GM12878 (cell line): Measurements from ENCODE around the gene SCMH1. TPM values are rescaled to one million over a fixed set of nuclear protein-coding genes. Genes with fewer than 3 reads are reported as not detected.

Source experiments
- ATAC-seq: fragments of 200-7000 bp; cut with Tn5 transposase; 3 replicates; pipeline ENCODE4 v1.9.1; 2020; ENCODE audit warnings: mild to moderate bottlenecking, moderate library complexity
- BruUV-seq: library from RNA; stranded (reverse); fragments of 400-500 nt; replicated peaks from 2 replicates; lab custom pipeline; 2021; lab: Mats Ljungman, UMichigan
- CTCF ChIA-PET: fragments of 300-600 bp; sonication (Branson Sonifier 250); formaldehyde crosslinking; extraction: SDS; loops from one replicate; lab custom pipeline; 2021; ENCODE audit warnings: inconsistent platforms; lab: Yijun Ruan, JAX
- POLR2A ChIA-PET: fragments of 350-600 bp; formaldehyde crosslinking; extraction: SDS; loops from one replicate; lab custom pipeline; 2021; ENCODE audit warnings: inconsistent platforms; lab: Charles Lee
- RAD21 ChIA-PET: fragments of 300-600 bp; sonication (Branson Sonifier 250); formaldehyde crosslinking; loops from one replicate; lab custom pipeline; 2023; ENCODE audit warnings: antibody characterized with exemption; ENCODE audit not compliant: unreplicated experiment; lab: Charles Lee
- SMC1A ChIA-PET: fragments of 300-600 bp; sonication (Branson Sonifier 250); formaldehyde crosslinking; loops from one replicate; lab custom pipeline; 2023; ENCODE audit not compliant: unreplicated experiment, uncharacterized antibody; lab: Charles Lee
- DNase-seq: peaks from one replicate; pipeline ENCODE4 v3.0.0-alpha.2; 2011; ENCODE audit warnings: low read depth, low spot score
- FAIRE-seq: peaks from 3 replicates; lab custom pipeline; 2011; peaks lifted over from hg19 to GRCh38; lab: Jason Lieb, UNC
- H2AFZ ChIP-seq: 2 replicates; pipeline ENCODE4 v1.6.0; 2011; ENCODE audit warnings: low read depth, low read length, control low read depth; ENCODE audit not compliant: control insufficient read depth
- H3K27ac ChIP-seq: 2 replicates; pipeline ENCODE4 v1.5.1; 2011; ENCODE audit warnings: control low read depth; ENCODE audit not compliant: control insufficient read depth, insufficient read depth
- H3K27me3 ChIP-seq, 2 experiments: replicated peaks in 1 of 2; 2 replicates each; pipeline versions ENCODE4 v1.6.0 to v1.6.1; 2011; ENCODE audit warnings: low read length in 1 of 2; ENCODE audit not compliant: control insufficient read depth in 2 of 2, insufficient read depth in 2 of 2
- H3K36me3 ChIP-seq, 2 experiments: 2 replicates each; pipeline ENCODE4 v1.5.1; 2011; ENCODE audit warnings: low read length in 1 of 2; ENCODE audit not compliant: control insufficient read depth in 2 of 2, insufficient read depth in 2 of 2
- H3K4me1 ChIP-seq: 2 replicates; pipeline ENCODE4 v1.6.1; 2011; ENCODE audit warnings: mild to moderate bottlenecking, low read length, moderate library complexity, mixed read lengths; ENCODE audit not compliant: control insufficient read depth, insufficient read depth
- H3K4me2 ChIP-seq: 2 replicates; pipeline ENCODE4 v1.6.0; 2011; ENCODE audit warnings: control low read depth; ENCODE audit not compliant: control insufficient read depth, insufficient read depth
- H3K4me3 ChIP-seq: fragments of 200-600 bp; sonication (generic); 2 replicates; pipeline ENCODE4 v1.5.1; 2016
- H3K79me2 ChIP-seq: 2 replicates; pipeline ENCODE4 v1.6.0; 2011; ENCODE audit warnings: low read length; ENCODE audit not compliant: control insufficient read depth, insufficient read depth
- H3K9ac ChIP-seq: 2 replicates; pipeline ENCODE4 v1.8.0; 2011; ENCODE audit warnings: low read length, control low read depth, mixed read lengths; ENCODE audit not compliant: control insufficient read depth, insufficient read depth
- H3K9me3 ChIP-seq: replicated peaks from 3 replicates; pipeline ENCODE4 v1.5.1; 2011; ENCODE audit warnings: mild to moderate bottlenecking, low read length; ENCODE audit not compliant: control insufficient read depth, insufficient read depth
- H4K20me1 ChIP-seq: 2 replicates; pipeline ENCODE4 v1.6.0; 2011; ENCODE audit not compliant: control insufficient read depth, insufficient read depth
- ATF2 ChIP-seq: IDR thresholded peaks from 2 replicates; pipeline ENCODE4 v1.6.1; 2012; ENCODE audit warnings: low read length, inconsistent platforms
- BCLAF1 ChIP-seq: fragments of 450-650 bp; IDR thresholded peaks from 2 replicates; pipeline ENCODE4 v1.6.1; 2017; ENCODE audit warnings: antibody characterized with exemption, mild to moderate bottlenecking, moderate library complexity
- BMI1 ChIP-seq: fragments of 450-650 bp; IDR thresholded peaks from 2 replicates; pipeline ENCODE4 v1.6.1; 2016; ENCODE audit warnings: mild to moderate bottlenecking, moderate library complexity, borderline replicate concordance
- CREB1 ChIP-seq: IDR thresholded peaks from 2 replicates; pipeline ENCODE4 v1.6.1; 2012; ENCODE audit warnings: low read depth, mild to moderate bottlenecking, inconsistent platforms
- CREM ChIP-seq: IDR thresholded peaks from 2 replicates; pipeline ENCODE4 v1.6.1; 2014; ENCODE audit warnings: antibody characterized with exemption, low read depth
- E4F1 ChIP-seq: fragments of 450-650 bp; IDR thresholded peaks from 2 replicates; pipeline ENCODE4 v1.6.1; 2018; ENCODE audit warnings: borderline replicate concordance, mild to moderate bottlenecking; ENCODE audit not compliant: partially characterized antibody
- MEF2B ChIP-seq: fragments of 450-650 bp; IDR thresholded peaks from 2 replicates; pipeline ENCODE4 v1.6.1; 2018; ENCODE audit warnings: mild to moderate bottlenecking, moderate library complexity; ENCODE audit not compliant: partially characterized antibody, poor library complexity, severe bottlenecking
- NFIC ChIP-seq: IDR thresholded peaks from 2 replicates; pipeline ENCODE4 v1.6.1; 2012; ENCODE audit warnings: low read depth, mild to moderate bottlenecking, inconsistent platforms, low read length, moderate library complexity
- SRF ChIP-seq, 2 experiments: IDR thresholded peaks; 2 replicates each; pipeline ENCODE4 v1.6.1; 2011; ENCODE audit warnings: low read depth in 2 of 2, low read length in 2 of 2, mild to moderate bottlenecking in 1 of 2, moderate library complexity in 1 of 2
- WGBS: methylation state at CpG from one replicate; pipeline ENCODE4 v1.1.6; 2016; ENCODE audit warnings: low lambda C conversion rate; ENCODE audit not compliant: insufficient replicate concordance, insufficient coverage; ENCODE audit errors: missing lambda C conversion rate; 5-methylcytosine and 5-hydroxymethylcytosine counted together
- in situ Hi-C: fragments of 300-500 bp; cut with MboI; formaldehyde crosslinking; loops from 9 replicates; pipeline ENCODE4 v1.14.3; 2018; ENCODE audit warnings: mixed read lengths
- intact Hi-C: fragments of 100-400 bp; cut with micrococcal nuclease; formaldehyde crosslinking; loops from one replicate; pipeline ENCODE4 v1.14.2; 2022; ENCODE audit not compliant: unreplicated experiment
- polyA plus RNA-seq, 11 experiments: library from polyadenylated mRNA; depleted of rRNA in 4 of 11; unstranded in 6 of 11; stranded (reverse) in 5 of 11; fragments of >200 nt; fragmentation: Nextera tagmentation in 4 of 11; fragmentation: Illumina TruSeq in 1 of 11; extraction: Ambion mirVana in 4 of 11; extraction: Trizol in 1 of 11; gene quantifications; 1 replicate in 1 of 11; 2 replicates in 10 of 11; pipeline versions ENCODE4 v1.2.1 to v1.2.3, GENCODE V29; 2011 to 2016; ENCODE audit warnings: inconsistent platforms in 2 of 11, missing spikeins in 2 of 11, low read depth in 1 of 11
- total RNA-seq, 4 experiments: library from RNA; depleted of rRNA in 3 of 4; stranded (reverse); fragments of >200 nt in 3 of 4; fragmentation: Illumina TruSeq in 1 of 4; extraction: Trizol in 1 of 4; gene quantifications; 2 replicates each; pipeline versions ENCODE4 v1.2.1 to v1.2.3, GENCODE V29; 2013 to 2021

SCMH1 gene
- total and polyA plus RNA-seq, 10 of the 15 experiments (the other 5 are each of a cell fraction or from before 2014, with no cell fraction given), result 7.5 to 44.1 (median 27.8) TPM

- no peak for ATAC-seq
- Histone ChIP-seq H2AFZ (no peak overlapping the region), H3K36me3 (no peaks in the 10 kb centered on the region), H3K4me3 (no peak overlapping the region), H4K20me1 (no peaks in the 10 kb centered on the region), H3K27me3 (no peaks in the 10 kb centered on the region), H3K4me2 (no peak overlapping the region), H3K4me1 (no peaks in the 10 kb centered on the region), H3K9me3 (no peaks in the 10 kb centered on the region), H3K79me2 (no peaks in the 10 kb centered on the region), H3K27ac (no peak overlapping the region), H3K9ac (no peak overlapping the region)
- ChIA-PET RAD21 (no interaction called here), CTCF (no interaction called here), POLR2A (no interaction called here), SMC1A (interaction anchor here (0.7 kb wide), 1 partner anchor 86 kb away, joined by 3 read pairs; no protein-coding TSS in a partner anchor)
- TF ChIP-seq E4F1 (no peak), NFIC (no peak), BMI1 (no peak), CREB1 (no peak)
- DNase-seq, result no peak
- 96% methylated on average over 2 of the region's 2 CpGs for WGBS
- no TSS peak for BruUV-seq
- intact Hi-C loops, result no loop called here
- in situ Hi-C loops, result no loop called here
- FAIRE-seq, result no peak
Observed at GRCh38 chr1:41078616-41079015, 163.5 kb downstream of the SCMH1 start.

GRCh38 chr1:41078193-41078592, 163.9 kb downstream of the SCMH1 start:
- RAD21 ChIA-PET, result no interaction called here
- 97% methylated on average over 3 of the region's 3 CpGs for WGBS
- intact Hi-C loops, result no loop called here
- no peak overlapping the region for H2AFZ ChIP-seq
- in situ Hi-C loops, result no loop called here
- H3K79me2 ChIP-seq, result no peaks in the 10 kb centered on the region
- H3K4me1 ChIP-seq, result no peaks in the 10 kb centered on the region
- H3K4me3 ChIP-seq, result no peak overlapping the region
- no peaks in the 10 kb centered on the region for H4K20me1 ChIP-seq
- ATAC-seq (no peak), DNase-seq (no peak), FAIRE-seq (no peak)
- CTCF ChIA-PET, result no interaction called here
- H3K9me3 ChIP-seq, result no peaks in the 10 kb centered on the region
- H3K27me3 ChIP-seq, result no peaks in the 10 kb centered on the region
- no peak overlapping the region for H3K9ac ChIP-seq
- H3K36me3 ChIP-seq, result no peaks in the 10 kb centered on the region; a peak in 1 of 4 replicates
- BruUV-seq, result no TSS peak
- POLR2A ChIA-PET, result no interaction called here
- SMC1A ChIA-PET, result no interaction called here
- no peak overlapping the region for H3K27ac ChIP-seq
- H3K4me2 ChIP-seq, result no peak overlapping the region
- TF ChIP-seq BCLAF1, result no peak
- no peak for TF ChIP-seq CREM
- no peak for TF ChIP-seq SRF (IDR thresholded peaks at IDR 0.05; ENCODE audit: low read depth in 2 of 2, low read length in 2 of 2)
- TF ChIP-seq MEF2B, result no peak
- no peak for TF ChIP-seq ATF2
